Panc1 (cell line): ENCODE measurements around the gene RASGRF2. TPM values are rescaled to one million over a fixed set of nuclear protein-coding genes. Genes with fewer than 3 reads are reported as not detected.

Experiments
- ATAC-seq: fragments of 200-7000 bp; cut with Tn5 transposase; 2 replicates; pipeline ENCODE4 v1.9.1; 2020; ENCODE audit warnings: mild to moderate bottlenecking, moderate library complexity
- BruUV-seq: library from RNA; stranded (reverse); fragments of 400-500 nt; replicated peaks from 2 replicates; lab custom pipeline; 2021; lab: Mats Ljungman, UMichigan
- CTCF ChIA-PET: fragments of 300-600 bp; sonication (Branson Sonifier 250); formaldehyde crosslinking; loops from one replicate; lab custom pipeline; 2022; ENCODE audit warnings: antibody characterized with exemption; lab: Charles Lee
- POLR2A ChIA-PET: fragments of 300-600 bp; sonication (Branson Sonifier 250); formaldehyde crosslinking; loops from one replicate; lab custom pipeline; 2022; ENCODE audit warnings: antibody characterized with exemption; lab: Charles Lee
- DNase-seq: peaks from one replicate; pipeline ENCODE4 v3.0.0-alpha.2; 2010; ENCODE audit warnings: low read depth, low spot score
- H3K27ac ChIP-seq: 2 replicates; pipeline ENCODE4 v1.5.1; 2011; ENCODE audit warnings: mild to moderate bottlenecking, low read length, inconsistent platforms
- H3K27me3 ChIP-seq: fragments of 200-500 bp; sonication (Bioruptor generic); 2 replicates; pipeline ENCODE4 v1.6.0; 2014; ENCODE audit warnings: low read length, inconsistent platforms; ENCODE audit not compliant: control insufficient read depth, insufficient read depth
- H3K36me3 ChIP-seq: fragments of 200-500 bp; sonication (Bioruptor generic); 2 replicates; pipeline ENCODE4 v1.5.1; 2014; ENCODE audit warnings: inconsistent platforms, mild to moderate bottlenecking, low read length, moderate library complexity; ENCODE audit not compliant: control insufficient read depth, insufficient read depth
- H3K4me1 ChIP-seq: 2 replicates; pipeline ENCODE4 v1.5.1; 2011; ENCODE audit warnings: inconsistent platforms, mild to moderate bottlenecking, low read length, moderate library complexity; ENCODE audit not compliant: control insufficient read depth, insufficient read depth
- H3K4me3 ChIP-seq, 2 experiments: 2 replicates each; pipeline ENCODE4 v1.5.1; 2011 to 2012; ENCODE audit warnings: low read depth in 2 of 2, low read length in 2 of 2, mild to moderate bottlenecking in 2 of 2, inconsistent platforms in 1 of 2, moderate library complexity in 1 of 2
- H3K9me3 ChIP-seq: fragments of 200-500 bp; sonication (Bioruptor generic); 2 replicates; pipeline ENCODE4 v1.5.1; 2014; ENCODE audit warnings: low read depth, mild to moderate bottlenecking, inconsistent platforms, low read length, moderate library complexity; ENCODE audit not compliant: control insufficient read depth, insufficient read depth
- CTCF ChIP-seq: fragments of 450-650 bp; IDR thresholded peaks from 2 replicates; pipeline ENCODE4 v1.5.1; 2017; ENCODE audit warnings: mild to moderate bottlenecking
- POLR2AphosphoS5 ChIP-seq: IDR thresholded peaks from 2 replicates; pipeline ENCODE4 v1.6.1; 2012; ENCODE audit warnings: mild to moderate bottlenecking, low read depth, low read length, moderate library complexity
- REST ChIP-seq, 2 experiments: IDR thresholded peaks; 2 replicates each; pipeline ENCODE4 v1.6.1; 2011 to 2012; ENCODE audit warnings: low read depth in 2 of 2, control low read depth in 1 of 2, low read length in 1 of 2, mild to moderate bottlenecking in 1 of 2, moderate library complexity in 1 of 2; ENCODE audit not compliant: insufficient read depth in 1 of 2
- SIN3A ChIP-seq: IDR thresholded peaks from 2 replicates; pipeline ENCODE4 v1.6.1; 2012; ENCODE audit warnings: low read depth, mild to moderate bottlenecking, low read length, moderate library complexity, borderline replicate concordance; ENCODE audit not compliant: insufficient read depth
- TCF7L2 ChIP-seq: IDR thresholded peaks from 2 replicates; pipeline ENCODE4 v1.6.1; 2011; ENCODE audit warnings: mild to moderate bottlenecking, low read depth, low read length, inconsistent platforms
- in situ Hi-C: cut with HindIII; loops from 2 replicates; pipeline ENCODE4 v1.10.0; 2016; ENCODE audit warnings: low sequenced_read_pairs, low pct_unique_long_range_greater_than_20kb
- intact Hi-C: fragments of 100-400 bp; cut with micrococcal nuclease; formaldehyde crosslinking; loops from one replicate; pipeline ENCODE4 v1.10.0; 2022; ENCODE audit not compliant: unreplicated experiment
- total RNA-seq: library from RNA; stranded (reverse); gene quantifications from one replicate; pipeline ENCODE4 v1.2.1, GENCODE V29; 2021; ENCODE audit not compliant: unreplicated experiment

Gene RASGRF2
- total RNA-seq, 1 experiment from 2014 or later: 4.7 TPM

DNA sequence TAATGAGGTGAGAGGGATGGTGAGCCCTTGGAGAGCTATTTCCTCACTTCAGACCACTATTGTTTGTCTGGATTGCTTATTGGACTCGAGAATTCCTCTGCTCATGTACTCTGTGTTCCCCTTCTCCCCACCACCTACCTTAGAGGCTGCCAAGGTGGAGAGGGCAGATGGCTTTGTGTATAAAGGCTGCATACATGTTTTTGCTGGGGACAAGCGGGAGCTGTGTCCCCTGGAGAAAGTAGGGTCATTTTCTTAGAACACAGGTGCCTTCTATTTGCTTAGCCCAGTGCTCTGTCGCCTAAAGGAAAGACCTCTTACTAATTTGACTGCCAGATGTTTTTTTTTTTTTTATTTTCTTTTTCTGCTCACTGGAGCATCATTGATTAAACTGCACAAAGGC is 29.7 kb downstream of the RASGRF2 start:
- intact Hi-C loops: no loop called here
- Histone ChIP-seq H3K27me3 (no peaks in the 10 kb centered on the region), H3K4me3 (no peak overlapping the region), H3K9me3 (no peaks in the 10 kb centered on the region), H3K36me3 (no peaks in the 10 kb centered on the region), H3K4me1 (no peaks in the 10 kb centered on the region), H3K27ac (no peak overlapping the region)
- DNase-seq: no peak
- ChIA-PET CTCF (interaction anchor here (0.6 kb wide), 1 partner anchor 216 kb away, joined by 4 read pairs; no protein-coding TSS in a partner anchor), POLR2A (no interaction called here)
- no TSS peak for BruUV-seq
- in situ Hi-C loops: no loop called here
- TF ChIP-seq POLR2AphosphoS5: no peak
- TF ChIP-seq REST (IDR thresholded peaks at IDR 0.05; ENCODE audit: insufficient read depth in 1 of 2, low read depth in 2 of 2, low read length in 1 of 2): no peak
- TF ChIP-seq CTCF: no peak
- no peak for TF ChIP-seq SIN3A
- TF ChIP-seq TCF7L2: no peak
- no peak for ATAC-seq

DNA sequence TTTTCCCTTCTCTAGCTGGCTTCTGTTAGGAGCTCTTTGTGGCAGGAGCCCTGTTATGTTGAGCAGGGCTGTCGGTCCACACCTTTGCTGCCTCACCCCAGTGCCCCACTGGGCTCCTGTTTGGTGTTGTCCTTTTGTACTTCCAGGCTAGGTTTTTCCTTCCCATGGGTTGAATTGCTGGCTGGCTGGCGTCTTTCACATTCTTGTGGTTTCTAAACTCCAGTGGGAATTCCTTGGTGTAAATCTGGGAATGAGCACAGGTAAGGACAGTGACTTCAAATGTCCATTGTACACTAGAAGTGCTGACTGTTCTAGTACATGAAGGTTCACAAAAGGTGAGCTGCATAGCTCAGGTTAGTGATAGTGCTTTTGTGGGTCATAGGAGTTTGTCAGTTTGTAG is 30.4 kb downstream of the RASGRF2 start:
- in situ Hi-C loops: no loop called here

More for the DNA sequence above, 30.4 kb downstream of the RASGRF2 start:
- 0 out of 2 replicates have a peak, but pooled peaks have one; percentile 28 for ATAC-seq
- H3K9me3 ChIP-seq: no peaks in the 10 kb centered on the region
- ChIA-PET CTCF (interaction anchor here (0.6 kb wide), 1 partner anchor 216 kb away, joined by 4 read pairs; no protein-coding TSS in a partner anchor), POLR2A (no interaction called here)
- no peaks in the 10 kb centered on the region for H3K27me3 ChIP-seq
- H3K36me3 ChIP-seq: no peaks in the 10 kb centered on the region
- H3K4me3 ChIP-seq: no peak overlapping the region
- BruUV-seq: no TSS peak
- intact Hi-C loops: no loop called here
- no peak for DNase-seq
- TF ChIP-seq TCF7L2: no peak
- TF ChIP-seq SIN3A: no peak
- no peak for TF ChIP-seq CTCF
- H3K4me1 ChIP-seq: no peaks in the 10 kb centered on the region
- no peak overlapping the region for H3K27ac ChIP-seq
